Loucy (cell line): ENCODE results near the gene FHIT.

Source experiments
- H2AFZ ChIP-seq: fragments of 200-600 bp; sonication (generic); 2 replicates; pipeline ENCODE4 v1.6.0; 2016; ENCODE audit warnings: antibody characterized with exemption, mild to moderate bottlenecking, low read length, moderate library complexity
- H3F3A ChIP-seq: fragments of 200-600 bp; 2 replicates; pipeline ENCODE4 v1.6.0; 2016; ENCODE audit warnings: antibody characterized with exemption, low read depth, mild to moderate bottlenecking
- H3K27me3 ChIP-seq: fragments of 200-600 bp; sonication (generic); 2 replicates; pipeline ENCODE4 v1.6.1; 2014; ENCODE audit warnings: low read length, mild to moderate bottlenecking; ENCODE audit not compliant: insufficient read depth, poor library complexity, severe bottlenecking
- H3K36me3 ChIP-seq: fragments of 200-600 bp; sonication (generic); 2 replicates; pipeline ENCODE4 v1.6.1; 2016; ENCODE audit warnings: low read length; ENCODE audit not compliant: insufficient read depth
- H3K4me1 ChIP-seq: fragments of 200-600 bp; sonication (generic); 2 replicates; pipeline ENCODE4 v1.5.1; 2014; ENCODE audit warnings: low read length, mild to moderate bottlenecking; ENCODE audit not compliant: insufficient read depth, poor library complexity, severe bottlenecking
- H3K4me2 ChIP-seq: fragments of 200-600 bp; sonication (generic); 2 replicates; pipeline ENCODE4 v1.6.0; 2014; ENCODE audit warnings: antibody characterized with exemption, low read length, low read depth, mild to moderate bottlenecking; ENCODE audit not compliant: poor library complexity, severe bottlenecking
- H3K4me3 ChIP-seq: fragments of 200-600 bp; sonication (generic); 2 replicates; pipeline ENCODE4 v1.5.1; 2014; ENCODE audit warnings: low read length, mild to moderate bottlenecking, mixed read lengths; ENCODE audit not compliant: poor library complexity, severe bottlenecking
- H3K79me2 ChIP-seq: fragments of 200-600 bp; sonication (generic); 2 replicates; pipeline ENCODE4 v1.6.1; 2014; ENCODE audit warnings: low read length; ENCODE audit not compliant: insufficient read depth
- H3K9ac ChIP-seq: fragments of 200-600 bp; sonication (generic); 2 replicates; pipeline ENCODE4 v1.6.0; 2014; ENCODE audit warnings: mild to moderate bottlenecking, low read depth, low read length, moderate library complexity; ENCODE audit not compliant: poor library complexity, severe bottlenecking
- H3K9me2 ChIP-seq: fragments of 200-600 bp; sonication (generic); replicated peaks from 2 replicates; pipeline ENCODE4 v1.6.1; 2016; ENCODE audit warnings: low read depth, low read length, mixed read lengths
- H3K9me3 ChIP-seq: fragments of 200-600 bp; sonication (generic); 2 replicates; pipeline ENCODE4 v1.6.1; 2014; ENCODE audit warnings: mild to moderate bottlenecking, antibody characterized with exemption, low read length, low read depth; ENCODE audit not compliant: insufficient read depth
- H4K20me1 ChIP-seq: fragments of 200-600 bp; sonication (generic); 2 replicates; pipeline ENCODE4 v1.6.0; 2014; ENCODE audit warnings: antibody characterized with exemption, low read length, mild to moderate bottlenecking; ENCODE audit not compliant: insufficient read depth, poor library complexity, severe bottlenecking
- CTCF ChIP-seq: fragments of 200-600 bp; sonication (generic); conservative IDR thresholded peaks from 2 replicates; pipeline ENCODE4 v1.5.1; 2014; ENCODE audit warnings: mild to moderate bottlenecking, antibody characterized with exemption, low read length
- EZH2phosphoT487 ChIP-seq: fragments of 200-600 bp; IDR thresholded peaks from 2 replicates; pipeline ENCODE4 v1.6.1; 2018; ENCODE audit warnings: antibody characterized with exemption, mild to moderate bottlenecking, moderate library complexity, borderline replicate concordance

FHIT gene

GRCh38 chr3:61132062-61132461 lies 119.2 kb downstream of the FHIT start:
- Histone ChIP-seq H3K79me2 (no peaks in the 10 kb centered on the region), H3K27me3 (no peaks in the 10 kb centered on the region), H3K9me2 (no peaks in the 10 kb centered on the region), H2AFZ (no peak overlapping the region), H3K4me3 (no peak overlapping the region), H3K9ac (no peak overlapping the region), H3K9me3 (no peaks in the 10 kb centered on the region), H3K4me2 (no peak overlapping the region), H3K4me1 (peaks cover 10% of the 10 kb centered on the region), H3K36me3 (no peaks in the 10 kb centered on the region), H3F3A (no peaks in the 10 kb centered on the region), H4K20me1 (no peaks in the 10 kb centered on the region)
- TF ChIP-seq EZH2phosphoT487: no peak
- TF ChIP-seq CTCF: no peak

GRCh38 chr3:61118830-61119229 lies 132.4 kb downstream of the FHIT start:
- Histone ChIP-seq H3K9me2 (no peaks in the 10 kb centered on the region), H4K20me1 (no peaks in the 10 kb centered on the region), H3K27me3 (no peaks in the 10 kb centered on the region), H3K4me1 (no peaks in the 10 kb centered on the region), H3K9ac (no peak overlapping the region), H2AFZ (no peak overlapping the region), H3K36me3 (no peaks in the 10 kb centered on the region), H3K4me2 (no peak overlapping the region), H3K9me3 (no peaks in the 10 kb centered on the region), H3K79me2 (no peaks in the 10 kb centered on the region), H3K4me3 (no peak overlapping the region), H3F3A (no peaks in the 10 kb centered on the region)
- TF ChIP-seq EZH2phosphoT487 (no peak), CTCF (no peak)

GRCh38 chr3:61117045-61117898 lies 134.0 kb downstream of the FHIT start:
- Histone ChIP-seq H3K9me3 (no peaks in the 10 kb centered on the region), H3K36me3 (no peaks in the 10 kb centered on the region), H4K20me1 (no peaks in the 10 kb centered on the region), H3K79me2 (no peaks in the 10 kb centered on the region), H3K4me2 (no peak overlapping the region), H3K4me3 (no peak overlapping the region), H3K27me3 (no peaks in the 10 kb centered on the region), H3K9me2 (no peaks in the 10 kb centered on the region), H3K9ac (no peak overlapping the region), H3K4me1 (peaks cover 6% of the 10 kb centered on the region), H2AFZ (no peak overlapping the region), H3F3A (no peaks in the 10 kb centered on the region)
- no peak for TF ChIP-seq EZH2phosphoT487
- TF ChIP-seq CTCF: no peak
